ENCODE data around the gene ATG3. TPM values are rescaled to one million over a fixed set of nuclear protein-coding genes. Genes with fewer than 3 reads are reported as not detected.

Gene ATG3
- total and polyA plus RNA-seq, 10 donors = 35.8 to 98.1 (median 74.8) TPM

GRCh38 chr3:112597945-112598344, 36.2 kb upstream of the ATG3 start:
- no peak for TF ChIP-seq POLR2A (IDR thresholded peaks at IDR 0.05)
- TF ChIP-seq POLR2AphosphoS5 (IDR thresholded peaks at IDR 0.05) = no peak
- no peak for TF ChIP-seq CTCF (IDR thresholded peaks at IDR 0.05 in 8 of 11, conservative IDR thresholded peaks at IDR 0.05 in 3 of 11)
- H3K4me3 ChIP-seq = no peak overlapping the region
- H3K9me3 ChIP-seq = peaks cover 0 to 5% (median 4%) of the 10 kb centered on the region in 8 donors
- no peaks in the 10 kb centered on the region for H3K27me3 ChIP-seq (replicated peaks in 1 of 7)
- no peak overlapping the region for H3K27ac ChIP-seq
- no peaks in the 10 kb centered on the region for H3K4me1 ChIP-seq
- H3K36me3 ChIP-seq = peaks cover 0 to 48% (median 2%) of the 10 kb centered on the region in 6 donors
- 94 to 99% (median 98%) methylated on average over 2 of the region's 2 CpGs for WGBS, 5 donors
- intact Hi-C loops (cut with DNase I; ENCODE audit: low total_unique reads) = no loop called here
- DNase-seq = no peak

GRCh38 chr3:112594856-112595255, 33.1 kb upstream of the ATG3 start:
- TF ChIP-seq CTCF (IDR thresholded peaks at IDR 0.05 in 8 of 11, conservative IDR thresholded peaks at IDR 0.05 in 3 of 11) = no peak
- no peak for TF ChIP-seq POLR2AphosphoS5 (IDR thresholded peaks at IDR 0.05)
- TF ChIP-seq POLR2A (IDR thresholded peaks at IDR 0.05) = no peak
- DNase-seq = no peak
- Histone ChIP-seq H3K36me3 (peaks cover 0 to 77% (median 4%) of the 10 kb centered on the region in 6 donors), H3K27ac (no peak overlapping the region), H3K4me1 (peaks cover 0 to 9% (median 0%) of the 10 kb centered on the region in 6 donors), H3K4me3 (no peak overlapping the region), H3K27me3 (replicated peaks in 1 of 7) (no peaks in the 10 kb centered on the region), H3K9me3 (peaks cover 0 to 9% (median 7%) of the 10 kb centered on the region in 8 donors)
- 92 to 96% (median 95%) methylated on average over 2 of the region's 2 CpGs for WGBS, 5 donors
- intact Hi-C loops (cut with DNase I; ENCODE audit: low total_unique reads) = no loop called here

GRCh38 chr3:112593258-112593657, 31.5 kb upstream of the ATG3 start:
- Histone ChIP-seq H3K4me3 (no peak overlapping the region), H3K27ac (peak overlapping the region in 1 of 8 donors; percentile 30), H3K36me3 (peaks cover 0 to 90% (median 6%) of the 10 kb centered on the region in 6 donors), H3K27me3 (replicated peaks in 1 of 7) (no peaks in the 10 kb centered on the region), H3K4me1 (peaks cover 0 to 9% (median 0%) of the 10 kb centered on the region in 6 donors), H3K9me3 (peaks cover 0 to 9% (median 7%) of the 10 kb centered on the region in 8 donors)
- intact Hi-C loops (cut with DNase I; ENCODE audit: low total_unique reads) = no loop called here
- no peak for DNase-seq
- no peak for TF ChIP-seq POLR2A (IDR thresholded peaks at IDR 0.05)
- TF ChIP-seq POLR2AphosphoS5 (IDR thresholded peaks at IDR 0.05) = no peak
- no peak for TF ChIP-seq CTCF (IDR thresholded peaks at IDR 0.05 in 8 of 11, conservative IDR thresholded peaks at IDR 0.05 in 3 of 11)

GRCh38 chr3:112587336-112587735, 25.6 kb upstream of the ATG3 start:
- intact Hi-C loops (cut with DNase I; ENCODE audit: low total_unique reads) = loop anchor here (10.0 kb wide), 1 partner anchor 397 kb away; no protein-coding TSS in a partner anchor
- 73 to 93% (median 92%) methylated on average over 1 of the region's 1 CpG for WGBS, 5 donors
- H3K4me3 ChIP-seq = no peak overlapping the region

More at GRCh38 chr3:112587336-112587735, 25.6 kb upstream of the ATG3 start:
- H3K9me3 ChIP-seq = no peaks in the 10 kb centered on the region
- no peak overlapping the region for H3K27ac ChIP-seq
- H3K4me1 ChIP-seq = peaks cover 0 to 24% (median 8%) of the 10 kb centered on the region in 6 donors
- TF ChIP-seq POLR2AphosphoS5 (IDR thresholded peaks at IDR 0.05) = no peak
- TF ChIP-seq POLR2A (IDR thresholded peaks at IDR 0.05) = no peak
- no peak for TF ChIP-seq CTCF (IDR thresholded peaks at IDR 0.05 in 8 of 11, conservative IDR thresholded peaks at IDR 0.05 in 3 of 11)
- H3K36me3 ChIP-seq = peaks cover 0 to 98% (median 35%) of the 10 kb centered on the region in 6 donors
- no peak for DNase-seq
- H3K27me3 ChIP-seq (replicated peaks in 1 of 7) = no peaks in the 10 kb centered on the region
